Activated T-cell treated with anti-CD3 and anti-CD28 coated beads, Interleukin-2, amount 50 U/mL, for 24 hours (primary cell): ENCODE results near the gene GPC5.
"Not testable (repeated sequence)": the region's sequence is repeated elsewhere in the genome, so short reads cannot be mapped to it uniquely, and the experiment has no call there.

Experiments
- DNase-seq: peaks from one replicate; pipeline ENCODE4 v3.0.0-alpha.2; 2020
- H3K27ac Mint-ChIP-seq: 2 replicates; pipeline ENCODE4 v1.8.0; 2020; ENCODE audit warnings: mild to moderate bottlenecking, mixed read lengths
- H3K27me3 Mint-ChIP-seq: 2 replicates; pipeline ENCODE4 v1.8.0; 2020; ENCODE audit warnings: mixed read lengths
- H3K36me3 Mint-ChIP-seq: 2 replicates; pipeline ENCODE4 v1.8.0; 2020; ENCODE audit warnings: low read depth, mixed read lengths
- H3K4me1 Mint-ChIP-seq: 2 replicates; pipeline ENCODE4 v1.8.0; 2020; ENCODE audit warnings: low read depth, mixed read lengths
- H3K4me3 Mint-ChIP-seq: 2 replicates; pipeline ENCODE4 v1.8.0; 2020; ENCODE audit warnings: mild to moderate bottlenecking, moderate library complexity, mixed read lengths
- H3K9me3 Mint-ChIP-seq: 2 replicates; pipeline ENCODE4 v1.8.0; 2020; ENCODE audit warnings: mixed read lengths

The GPC5 gene

DNA sequence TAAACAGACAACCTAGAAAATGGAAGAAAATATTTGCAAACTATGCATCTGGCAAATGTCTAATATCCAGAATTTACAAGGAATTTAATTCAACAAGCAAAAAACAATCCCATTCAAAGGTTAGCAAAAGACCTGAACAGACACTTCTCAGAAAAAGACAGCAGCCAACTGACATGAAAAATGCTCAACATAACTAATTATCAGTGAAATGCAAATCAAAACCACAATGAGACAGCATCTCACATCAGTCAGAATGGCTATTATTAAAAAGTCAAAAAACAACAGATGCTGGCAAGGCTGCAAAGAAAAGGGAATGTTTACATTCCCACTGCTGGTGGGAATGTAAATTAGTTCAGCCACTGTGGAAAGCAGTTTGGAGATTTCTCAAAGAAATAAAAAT, 1500.5 kb downstream of the GPC5 start:
- not testable (repeated sequence) for H3K36me3 Mint-ChIP-seq, H3K27me3 Mint-ChIP-seq, H3K4me1 Mint-ChIP-seq, H3K27ac Mint-ChIP-seq, H3K9me3 Mint-ChIP-seq, H3K4me3 Mint-ChIP-seq, DNase-seq

- Mint-ChIP-seq H3K4me1 (no peaks in the 10 kb centered on the region), H3K36me3 (no peaks in the 10 kb centered on the region), H3K27me3 (no peaks in the 10 kb centered on the region), H3K4me3 (no peak overlapping the region), H3K9me3 (peaks cover 10% of the 10 kb centered on the region), H3K27ac (no peak overlapping the region)
- no peak for DNase-seq
Measured at GRCh38 chr13:92900446-92900845, 1502.0 kb downstream of the GPC5 start.

GRCh38 chr13:92901739-92902138, 1503.3 kb downstream of the GPC5 start:
- Mint-ChIP-seq H3K4me3 (no peak overlapping the region), H3K9me3 (peaks cover 12% of the 10 kb centered on the region), H3K27me3 (no peaks in the 10 kb centered on the region), H3K27ac (no peak overlapping the region), H3K4me1 (no peaks in the 10 kb centered on the region), H3K36me3 (no peaks in the 10 kb centered on the region)
- DNase-seq: no peak

DNA sequence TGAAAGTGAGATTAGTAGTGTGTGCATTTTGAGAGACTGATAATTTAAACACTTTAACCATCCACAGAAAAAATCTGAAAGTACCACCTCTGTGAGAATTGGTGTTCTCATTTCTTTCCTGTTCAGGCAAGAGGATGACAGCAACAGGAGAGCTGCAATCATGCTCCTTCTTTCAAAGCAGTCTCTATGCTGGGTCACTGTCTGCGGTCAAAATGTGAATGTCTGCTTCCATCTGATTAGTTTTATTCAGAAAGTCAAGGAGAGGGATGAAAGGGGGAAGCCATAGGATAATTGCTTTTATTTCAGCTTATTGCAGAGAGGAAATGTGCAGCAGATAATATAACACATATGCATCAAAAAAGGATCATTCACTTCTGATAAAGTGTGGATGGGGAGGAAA, 1514.2 kb downstream of the GPC5 start:
- Mint-ChIP-seq H3K9me3 (peaks cover 2% of the 10 kb centered on the region), H3K36me3 (no peaks in the 10 kb centered on the region), H3K27ac (no peak overlapping the region), H3K4me3 (no peak overlapping the region), H3K27me3 (no peaks in the 10 kb centered on the region), H3K4me1 (no peaks in the 10 kb centered on the region)
- no peak for DNase-seq

DNA sequence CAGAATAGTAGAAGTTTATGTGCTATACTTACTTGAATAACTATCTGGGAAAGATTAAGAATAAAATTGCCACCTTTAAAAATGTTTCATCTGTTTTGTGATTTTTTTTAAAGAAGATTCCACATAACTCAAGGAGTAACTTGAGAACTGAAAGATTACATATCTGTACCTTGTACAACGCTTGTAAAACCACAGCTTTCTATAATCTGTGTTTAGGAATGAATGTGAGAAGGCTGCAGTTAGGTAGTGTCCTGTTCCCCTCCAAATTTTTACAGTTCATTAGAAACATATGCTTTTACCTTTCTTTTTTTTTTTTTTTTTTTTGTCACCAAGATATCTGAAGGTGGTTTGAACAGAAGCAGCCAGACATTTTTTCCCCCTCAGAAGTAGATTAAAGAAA, 1515.4 kb downstream of the GPC5 start:
- DNase-seq: no peak
- no peak overlapping the region for H3K27ac Mint-ChIP-seq
- peaks cover 2% of the 10 kb centered on the region for H3K9me3 Mint-ChIP-seq
- H3K4me1 Mint-ChIP-seq: no peaks in the 10 kb centered on the region
- H3K4me3 Mint-ChIP-seq: no peak overlapping the region
- H3K36me3 Mint-ChIP-seq: no peaks in the 10 kb centered on the region
- H3K27me3 Mint-ChIP-seq: no peaks in the 10 kb centered on the region
